Heart right ventricle (tissue), 16 donors: ENCODE data around the gene PDYN. TPM values are rescaled to one million over a fixed set of nuclear protein-coding genes. Genes with fewer than 3 reads are reported as not detected.

Source experiments
- ATAC-seq, 8 donors: fragments of 200-7000 bp; cut with Tn5 transposase; one replicate each; pipeline ENCODE4 v1.9.1; 2020; ENCODE audit warnings: mild to moderate bottlenecking in 8 of 8, moderate library complexity in 8 of 8, moderate number of reproducible peaks in 1 of 8
- DNase-seq, 2 donors: peaks; one replicate each; pipeline ENCODE4 v3.0.0-alpha.2; 2020
- H3K27ac ChIP-seq, 10 donors: fragments of 200-600 bp; sonication (generic) in 2 of 10; one replicate each; pipeline versions ENCODE4 v1.5.0 to v1.8.0; 2020 to 2022; ENCODE audit warnings: mild to moderate bottlenecking in 3 of 10
- H3K27me3 ChIP-seq, 7 donors: fragments of 200-600 bp; one replicate each; pipeline ENCODE4 v1.8.0; 2021 to 2022; ENCODE audit warnings: mild to moderate bottlenecking in 2 of 7
- H3K36me3 ChIP-seq, 9 donors: fragments of 200-600 bp; sonication (generic) in 1 of 9; one replicate each; pipeline versions ENCODE4 v1.5.0 to v1.8.0; 2020 to 2022; ENCODE audit warnings: mild to moderate bottlenecking in 2 of 9
- H3K4me1 ChIP-seq, 9 donors: fragments of 200-600 bp; sonication (generic) in 1 of 9; one replicate each; pipeline versions ENCODE4 v1.5.0 to v1.8.0; 2020 to 2022; ENCODE audit warnings: mild to moderate bottlenecking in 4 of 9
- H3K4me3 ChIP-seq, 10 donors: fragments of 200-600 bp; sonication (generic) in 2 of 10; one replicate each; pipeline versions ENCODE4 v1.5.0 to v1.8.0; 2020 to 2022; ENCODE audit warnings: mild to moderate bottlenecking in 7 of 10, moderate library complexity in 2 of 10
- H3K9me3 ChIP-seq, 11 donors: fragments of 200-600 bp in 10 of 11; sonication (generic) in 2 of 11; one replicate each; pipeline versions ENCODE4 v1.5.0 to v1.8.0; 2013 to 2022; ENCODE audit warnings: mild to moderate bottlenecking in 2 of 11, control low read depth in 1 of 11, moderate library complexity in 1 of 11
- CTCF ChIP-seq, 9 donors: fragments of 200-600 bp; sonication (generic) in 2 of 9; IDR thresholded peaks; one replicate each; pipeline versions ENCODE4 v1.5.0 to v1.8.0; 2021 to 2022; ENCODE audit warnings: antibody characterized with exemption in 9 of 9, mild to moderate bottlenecking in 5 of 9, moderate library complexity in 1 of 9
- WGBS, 2 donors: extraction: QIAGEN DNeasy Blood & Tissue Kit; methylation state at CpG; one replicate each; pipeline ENCODE4 v1.1.7; 2013; ENCODE audit warnings: inconsistent platforms in 1 of 2; 5-methylcytosine and 5-hydroxymethylcytosine counted together
- intact Hi-C, 10 donors: fragments of 100-400 bp; cut with DNase I; formaldehyde crosslinking; loops; one replicate each; pipeline versions ENCODE4 v1.11.1 to v1.14.2; 2022
- polyA plus RNA-seq, 2 donors: library from polyadenylated mRNA; stranded (reverse); fragments of 200-250 nt; gene quantifications; one replicate each; pipeline ENCODE4 v1.2.3, GENCODE V29; 2013
- total RNA-seq, 10 donors: library from RNA; stranded (reverse); fragmentation: NEBNext Ultra II Directional in 3 of 10; extraction: Animal tissue kit (Norgen Biotek cat#: 25700) in 3 of 10; gene quantifications; one replicate each; pipeline versions ENCODE4 v1.2.1 to v1.2.4, GENCODE V29; 2021 to 2023
- donor health status: Arrhythmogenic right ventricular cardiomyopathy.
- donor health status: ischemic (EF 13 %, LVEDD 7.1; RV severe dilation, severe dysfunction).
- donor health status: healthy with polysubstance abuse.
- donor health status: DM: no; HTN: yes; CAD: no.
- donor health status: DM: no; HTN: no; CAD: no.
- donor health status: ischemic (EF 25% LVEDD 6.9; RV normal size, moderate dysfunction).
- donor health status: ischemic (EF 25% LVEDD 5.7; RV mildly dilated, moderate dysfunction).
- donor health status: healthy.
- donor health status: DM: yes; HTN: yes; CAD: no.
- donor health status: Ischemic cardiomyopathy.
- donor health status: ischemic (EF 35%, LVEDD 5.7; RV mildly dilated, moderate dysfunction).
- donor health status: nonischemic (EF 11% LVEDD 7.7; RV severe dilation, severe dysfunction).
- donor health status: DM: yes; HTN: yes; CAD: no.
- donor health status: PGD.
- donor health status: ischemic (EF 29% LVEDD 5.4; RV normal size, mild dysfunction).
- donor health status: nonischemic (EF 23%, LVEDD 6.1; RV moderate dilation, normal function).

PDYN gene
- total and polyA plus RNA-seq, 12 donors, result not detected

DNA sequence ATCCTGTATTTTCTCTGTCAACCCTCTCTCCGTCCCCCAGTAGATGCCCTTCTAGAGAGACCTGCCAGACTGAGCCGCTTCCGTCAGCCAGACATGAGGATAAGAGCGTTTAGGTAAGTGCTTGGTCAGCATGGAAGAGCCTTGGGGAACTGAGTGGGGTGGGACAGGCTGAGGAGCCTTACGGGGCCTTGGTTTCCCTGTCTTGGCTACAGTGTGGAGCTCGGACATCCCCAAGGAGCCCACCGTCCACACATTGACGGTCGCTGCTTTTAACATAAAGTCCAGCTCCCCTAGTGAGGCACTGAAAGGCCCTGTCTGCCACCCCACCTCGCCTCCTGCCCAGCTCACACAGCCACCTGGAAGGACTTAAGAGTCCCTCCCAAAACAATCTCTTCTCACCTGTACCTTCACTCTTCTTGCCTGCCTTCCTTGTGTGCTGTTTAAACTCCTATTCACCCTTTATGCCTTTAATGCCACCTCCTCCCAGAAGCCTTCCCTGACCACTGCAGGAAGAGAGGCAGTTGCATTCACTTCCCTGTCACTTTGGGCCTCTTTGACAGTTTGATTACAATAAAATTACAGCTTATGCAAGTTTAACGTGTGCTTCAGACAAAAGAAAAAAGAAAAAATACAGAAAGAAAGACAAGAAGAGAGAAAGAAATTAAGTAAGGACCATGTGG lies 42.3 kb downstream of the PDYN start:
- H3K36me3 ChIP-seq, result no peaks in the 10 kb centered on the region
- WGBS, 2 donors, result 80 to 82% methylated on average over 11 of the region's 11 CpGs
- DNase-seq, result no peak
- no peak for TF ChIP-seq CTCF (IDR thresholded peaks at IDR 0.05)
- ATAC-seq, result no peak
- H3K27ac ChIP-seq, result peak overlapping the region in 1 of 10 donors; percentile 22
- no peaks in the 10 kb centered on the region for H3K9me3 ChIP-seq
- H3K4me3 ChIP-seq, result no peak overlapping the region
- peaks cover 0 to 25% (median 12%) of the 10 kb centered on the region in 7 donors for H3K27me3 ChIP-seq
- peaks cover 0 to 77% (median 8%) of the 10 kb centered on the region in 9 donors for H3K4me1 ChIP-seq
- intact Hi-C loops, result no loop called here

DNA sequence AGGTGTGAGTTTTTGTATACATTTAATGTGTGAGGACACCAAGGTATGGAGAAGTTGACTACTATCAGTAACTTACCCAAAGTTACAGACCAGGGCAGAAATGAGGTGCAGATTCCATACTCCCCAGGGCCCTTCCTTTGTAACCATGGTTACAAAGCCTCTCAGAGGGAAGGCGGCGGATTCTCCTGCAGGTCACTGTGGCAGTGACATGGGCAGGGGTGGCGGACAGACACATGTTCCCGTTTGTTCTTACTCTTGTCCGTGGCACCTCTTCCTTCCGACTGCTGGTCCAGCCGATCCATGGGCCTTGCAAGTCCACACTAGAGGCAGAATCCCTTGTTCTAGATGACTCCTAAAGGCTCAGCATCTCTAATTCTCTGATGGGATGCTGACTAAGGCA lies 43.0 kb downstream of the PDYN start:
- Histone ChIP-seq H3K4me3 (no peak overlapping the region), H3K27ac (peak overlapping the region in 2 of 10 donors; percentile 19 to 76), H3K27me3 (peaks cover 0 to 26% (median 7%) of the 10 kb centered on the region in 7 donors), H3K36me3 (no peaks in the 10 kb centered on the region), H3K4me1 (peaks cover 0 to 84% (median 9%) of the 10 kb centered on the region in 9 donors), H3K9me3 (no peaks in the 10 kb centered on the region)
- WGBS, 2 donors, result 85 to 86% methylated on average over 7 of the region's 7 CpGs
- intact Hi-C loops, result no loop called here
- ATAC-seq (no peak), DNase-seq (no peak)
- no peak for TF ChIP-seq CTCF (IDR thresholded peaks at IDR 0.05)

GRCh38 chr20:1949347-1950100 lies 44.3 kb downstream of the PDYN start:
- intact Hi-C loops, result loop anchor here in 1 of 10 donors (10.0 kb wide), 1 partner anchor 145 kb away; no protein-coding TSS in a partner anchor
- peak overlapping the region in 2 of 10 donors; percentile 11 to 76 for H3K27ac ChIP-seq
- no peak for DNase-seq
- peaks cover 0 to 28% (median 5%) of the 10 kb centered on the region in 7 donors for H3K27me3 ChIP-seq
- peak in 1 of 8 donors; percentile 5 for ATAC-seq
- no peaks in the 10 kb centered on the region for H3K9me3 ChIP-seq
- 69 to 83% methylated on average over 2 of the region's 2 CpGs for WGBS, 2 donors
- no peaks in the 10 kb centered on the region for H3K36me3 ChIP-seq
- H3K4me1 ChIP-seq, result peaks cover 0 to 86% (median 9%) of the 10 kb centered on the region in 9 donors
- no peak overlapping the region for H3K4me3 ChIP-seq
- TF ChIP-seq CTCF (IDR thresholded peaks at IDR 0.05), result no peak

DNA sequence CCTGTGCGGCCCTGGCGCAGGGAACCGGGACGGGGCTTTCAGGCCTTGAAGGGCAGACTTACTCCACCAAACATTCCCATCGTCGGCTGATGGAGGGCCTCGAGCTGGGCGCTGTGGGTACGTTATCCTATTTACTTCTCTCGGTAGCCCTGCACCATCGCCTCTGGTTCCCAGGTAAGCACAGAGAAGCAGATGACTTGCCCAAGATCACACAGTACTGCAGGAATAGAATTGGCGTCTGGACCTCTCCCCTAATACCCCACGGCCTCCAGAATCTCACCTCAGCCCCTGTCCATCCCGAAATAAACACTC lies 46.4 kb downstream of the PDYN start:
- ATAC-seq (no peak), DNase-seq (no peak)
- Histone ChIP-seq H3K27me3 (peaks cover 0 to 37% (median 7%) of the 10 kb centered on the region in 7 donors), H3K36me3 (no peaks in the 10 kb centered on the region), H3K4me1 (peaks cover 0 to 97% (median 10%) of the 10 kb centered on the region in 9 donors), H3K27ac (peak overlapping the region in 1 of 10 donors; percentile 88), H3K9me3 (no peaks in the 10 kb centered on the region), H3K4me3 (peak overlapping the region in 8 of 10 donors; percentile 16 to 42 (median 34))
- intact Hi-C loops, result loop anchor here in 1 of 10 donors (10.0 kb wide), 1 partner anchor 143 kb away; no protein-coding TSS in a partner anchor
- no peak for TF ChIP-seq CTCF (IDR thresholded peaks at IDR 0.05)
- 53 to 54% methylated on average over 14 of the region's 14 CpGs for WGBS, 2 donors
